BE2C (cell line): Measurements from ENCODE around the gene RAD9A.

Experiments
- DNase-seq: peaks from one replicate; pipeline ENCODE4 v3.0.0-alpha.2; 2020
- H3K27me3 ChIP-seq: fragments of 250-450 bp; sonication (Bioruptor Pico); 2 replicates; pipeline ENCODE4 v1.5.1; 2020; ENCODE audit warnings: mild to moderate bottlenecking
- H3K36me3 ChIP-seq: fragments of 250-450 bp; sonication (Bioruptor Pico); 2 replicates; pipeline ENCODE4 v1.5.1; 2020; ENCODE audit warnings: mild to moderate bottlenecking
- H3K4me1 ChIP-seq: fragments of 250-450 bp; sonication (Bioruptor Pico); 2 replicates; pipeline ENCODE4 v1.5.1; 2020
- H3K4me3 ChIP-seq: 2 replicates; pipeline ENCODE4 v1.5.1; 2011; ENCODE audit warnings: low read depth, low read length
- H3K9me3 ChIP-seq: fragments of 250-450 bp; sonication (Bioruptor Pico); 2 replicates; pipeline ENCODE4 v1.5.1; 2020
- CTCF ChIP-seq: IDR thresholded peaks from 2 replicates; pipeline ENCODE4 v1.5.1; 2012; ENCODE audit warnings: mild to moderate bottlenecking, low read depth, low read length

The RAD9A gene

GRCh38 chr11:67393990-67394389 lies 2.2 kb downstream of the RAD9A start:
- Histone ChIP-seq H3K9me3 (no peaks in the 10 kb centered on the region), H3K4me3 (no peak overlapping the region), H3K36me3 (peaks cover 39% of the 10 kb centered on the region), H3K4me1 (peaks cover 6% of the 10 kb centered on the region), H3K27me3 (no peaks in the 10 kb centered on the region)
- DNase-seq: no peak
- no peak for TF ChIP-seq CTCF

DNA sequence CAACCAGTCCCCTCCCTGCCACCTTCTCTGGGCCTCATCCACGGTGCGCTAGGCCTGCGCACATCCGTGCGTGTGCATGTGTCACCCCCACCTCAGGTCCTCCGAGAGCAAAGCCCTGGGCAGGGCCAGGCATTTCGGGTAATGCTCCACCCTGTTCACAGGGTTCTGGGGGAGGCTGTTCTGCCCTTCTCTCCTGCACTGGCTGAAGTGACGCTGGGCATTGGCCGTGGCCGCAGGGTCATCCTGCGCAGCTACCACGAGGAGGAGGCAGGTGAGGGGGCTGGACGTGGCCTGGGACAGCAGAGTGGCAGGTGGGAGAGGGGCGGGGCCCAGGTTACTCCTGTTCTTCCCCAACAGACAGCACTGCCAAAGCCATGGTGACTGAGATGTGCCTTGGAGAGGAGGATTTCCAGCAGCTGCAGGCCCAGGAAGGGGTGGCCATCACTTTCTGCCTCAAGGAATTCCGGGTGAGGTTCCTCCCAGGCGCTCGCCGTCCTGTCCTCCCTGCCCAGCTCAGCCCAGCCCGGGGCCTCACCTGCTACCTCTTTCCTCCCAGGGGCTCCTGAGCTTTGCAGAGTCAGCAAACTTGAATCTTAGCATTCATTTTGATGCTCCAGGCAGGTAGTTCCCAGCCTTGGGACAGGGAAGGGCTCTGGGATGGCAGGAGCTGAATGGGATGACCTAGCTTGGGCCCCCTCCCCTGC lies 3.9 kb downstream of the RAD9A start:
- peaks cover 12% of the 10 kb centered on the region for H3K4me1 ChIP-seq
- no peak for TF ChIP-seq CTCF
- DNase-seq: no peak
- peaks cover 49% of the 10 kb centered on the region for H3K36me3 ChIP-seq
- no peaks in the 10 kb centered on the region for H3K27me3 ChIP-seq
- no peaks in the 10 kb centered on the region for H3K9me3 ChIP-seq
- no peak overlapping the region for H3K4me3 ChIP-seq

- TF ChIP-seq CTCF: no peak
- Histone ChIP-seq H3K27me3 (no peaks in the 10 kb centered on the region), H3K9me3 (no peaks in the 10 kb centered on the region), H3K36me3 (peaks cover 49% of the 10 kb centered on the region), H3K4me3 (no peak overlapping the region), H3K4me1 (peaks cover 12% of the 10 kb centered on the region)
- no peak for DNase-seq
Measured at GRCh38 chr11:67396259-67396581, 4.4 kb downstream of the RAD9A start.

GRCh38 chr11:67396587-67397389 lies 5.0 kb downstream of the RAD9A start:
- DNase-seq: no peak
- H3K36me3 ChIP-seq: peaks cover 47% of the 10 kb centered on the region
- H3K4me1 ChIP-seq: peaks cover 12% of the 10 kb centered on the region
- H3K27me3 ChIP-seq: no peaks in the 10 kb centered on the region
- TF ChIP-seq CTCF: no peak
- no peak overlapping the region for H3K4me3 ChIP-seq
- no peaks in the 10 kb centered on the region for H3K9me3 ChIP-seq

DNA sequence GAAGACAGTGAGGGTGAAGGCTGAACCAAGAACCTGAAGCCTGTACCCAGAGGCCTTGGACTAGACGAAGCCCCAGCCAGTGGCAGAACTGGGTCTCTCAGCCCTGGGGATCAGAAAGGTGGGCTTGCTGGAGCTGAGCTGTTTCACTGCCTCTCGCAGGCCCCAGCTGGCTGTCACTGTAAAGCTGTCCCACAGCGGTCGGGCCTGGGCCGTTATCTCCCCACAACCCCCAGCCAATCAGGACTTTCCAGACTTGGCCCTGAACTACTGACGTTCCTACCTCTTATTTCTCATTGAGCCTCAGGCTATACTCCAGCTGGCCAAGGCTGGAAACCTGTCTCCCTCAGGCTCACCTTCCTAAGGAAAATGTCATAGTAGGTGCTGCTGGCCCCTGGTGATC lies 5.8 kb downstream of the RAD9A start:
- Histone ChIP-seq H3K4me3 (no peak overlapping the region), H3K4me1 (peaks cover 12% of the 10 kb centered on the region), H3K9me3 (no peaks in the 10 kb centered on the region), H3K27me3 (no peaks in the 10 kb centered on the region), H3K36me3 (peaks cover 47% of the 10 kb centered on the region)
- TF ChIP-seq CTCF: no peak
- peak; percentile 51 for DNase-seq

- no peak overlapping the region for H3K4me3 ChIP-seq
Measured at GRCh38 chr11:67397986-67398660, 6.3 kb downstream of the RAD9A start.

More at GRCh38 chr11:67397986-67398660, 6.3 kb downstream of the RAD9A start:
- Histone ChIP-seq H3K4me1 (peaks cover 12% of the 10 kb centered on the region), H3K36me3 (peaks cover 47% of the 10 kb centered on the region), H3K9me3 (no peaks in the 10 kb centered on the region), H3K27me3 (no peaks in the 10 kb centered on the region)
- DNase-seq: no peak
- TF ChIP-seq CTCF: no peak
